Erythroblast (primary cell): ENCODE results near the gene DENND11.

Experiments
- GATA1 ChIP-seq: IDR thresholded peaks from 2 replicates; pipeline ENCODE4 v1.6.1; 2011; ENCODE audit warnings: low read depth, mild to moderate bottlenecking, control low read depth, low read length, moderate library complexity
- POLR2A ChIP-seq: IDR thresholded peaks from 2 replicates; pipeline ENCODE4 v1.6.1; 2011; ENCODE audit warnings: mild to moderate bottlenecking, low read length

DNA sequence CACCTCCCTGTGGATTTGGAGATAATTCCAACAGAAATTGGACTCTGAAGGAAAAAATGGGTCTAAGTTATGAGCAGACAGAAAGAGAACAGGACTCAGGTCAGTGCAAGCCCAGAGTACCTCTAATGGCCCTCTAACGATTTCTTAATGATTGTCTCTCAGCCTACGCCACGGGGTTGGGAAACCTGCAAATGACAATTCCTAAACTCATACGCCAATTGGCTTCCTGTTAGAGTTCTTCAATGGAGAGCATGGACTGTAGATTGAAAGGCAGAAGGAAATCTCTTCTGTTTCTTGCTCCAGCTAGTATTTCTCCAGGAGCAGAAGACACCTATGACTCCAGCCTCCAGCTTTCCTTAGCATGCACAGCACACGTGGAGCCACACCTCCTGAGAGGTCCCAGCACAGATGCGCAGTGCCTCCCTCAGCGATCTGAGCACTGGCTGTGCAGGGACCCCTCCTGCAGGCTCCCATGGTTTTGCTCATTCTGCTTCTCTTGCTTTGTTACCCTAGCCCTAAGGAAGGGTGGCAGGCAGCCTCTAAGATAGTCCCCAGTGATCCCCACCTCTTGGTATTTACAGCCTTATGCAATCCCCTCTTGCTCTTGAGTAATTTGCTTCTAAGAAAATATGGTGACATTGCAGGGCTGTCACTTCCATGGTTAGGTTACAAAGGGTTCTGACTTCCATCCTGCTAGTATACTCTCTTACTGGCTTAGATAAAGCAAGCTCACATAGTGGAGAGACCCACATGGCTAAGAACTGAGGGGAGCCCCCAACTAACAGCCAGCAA lies 30.1 kb downstream of the DENND11 start:
- TF ChIP-seq POLR2A (no peak), GATA1 (no peak)
